ENCODE data around the gene CYP26C1. TPM values are rescaled to one million over a fixed set of nuclear protein-coding genes. Genes with fewer than 3 reads are reported as not detected.

The CYP26C1 gene
- polyA plus RNA-seq, 3 donors = 0.07 to 0.16 (median 0.09) TPM

GRCh38 chr10:93062514-93063143, 2.0 kb downstream of the CYP26C1 start:
- DNase-seq (ENCODE audit: extremely low read depth in 1 of 11, low read depth in 9 of 11, low spot score in 4 of 11) = peak in 1 of 11 donors; percentile 54

- DNase-seq (ENCODE audit: extremely low read depth in 1 of 11, low read depth in 9 of 11, low spot score in 4 of 11) = no peak
Observed at GRCh38 chr10:93063144-93063976, 2.8 kb downstream of the CYP26C1 start.

- DNase-seq (ENCODE audit: extremely low read depth in 1 of 11, low read depth in 9 of 11, low spot score in 4 of 11) = no peak
Observed at GRCh38 chr10:93063977-93064660, 3.5 kb downstream of the CYP26C1 start.

- DNase-seq (ENCODE audit: extremely low read depth in 1 of 11, low read depth in 9 of 11, low spot score in 4 of 11) = no peak
Observed at GRCh38 chr10:93064874-93065660, 4.5 kb downstream of the CYP26C1 start.

- no peak for DNase-seq (ENCODE audit: extremely low read depth in 1 of 11, low read depth in 9 of 11, low spot score in 4 of 11)
Observed at GRCh38 chr10:93065675-93066543, 5.3 kb downstream of the CYP26C1 start.

GRCh38 chr10:93066544-93066913, 5.9 kb downstream of the CYP26C1 start:
- no peak for DNase-seq (ENCODE audit: extremely low read depth in 1 of 11, low read depth in 9 of 11, low spot score in 4 of 11)

GRCh38 chr10:93067443-93068365, 7.1 kb downstream of the CYP26C1 start:
- no peak for DNase-seq (ENCODE audit: extremely low read depth in 1 of 11, low read depth in 9 of 11, low spot score in 4 of 11)

GRCh38 chr10:93068411-93069244, 8.0 kb downstream of the CYP26C1 start:
- DNase-seq (ENCODE audit: extremely low read depth in 1 of 11, low read depth in 9 of 11, low spot score in 4 of 11) = no peak

- DNase-seq (ENCODE audit: extremely low read depth in 1 of 11, low read depth in 9 of 11, low spot score in 4 of 11) = no peak
Observed at GRCh38 chr10:93069245-93069561, 8.6 kb downstream of the CYP26C1 start.

- no peak for DNase-seq (ENCODE audit: extremely low read depth in 1 of 11, low read depth in 9 of 11, low spot score in 4 of 11)
Observed at GRCh38 chr10:93070378-93071176, 10.0 kb downstream of the CYP26C1 start.

- no peak for DNase-seq (ENCODE audit: extremely low read depth in 1 of 11, low read depth in 9 of 11, low spot score in 4 of 11)
Observed at GRCh38 chr10:93071177-93071472, 10.5 kb downstream of the CYP26C1 start.

- DNase-seq (ENCODE audit: extremely low read depth in 1 of 11, low read depth in 9 of 11, low spot score in 4 of 11) = no peak
Observed at GRCh38 chr10:93071674-93072224, 11.2 kb downstream of the CYP26C1 start.

GRCh38 chr10:93072225-93072712, 11.7 kb downstream of the CYP26C1 start:
- DNase-seq (ENCODE audit: extremely low read depth in 1 of 11, low read depth in 9 of 11, low spot score in 4 of 11) = no peak

- no peak for DNase-seq (ENCODE audit: extremely low read depth in 1 of 11, low read depth in 9 of 11, low spot score in 4 of 11)
Observed at GRCh38 chr10:93072713-93073538, 12.3 kb downstream of the CYP26C1 start.

All from renal cortex interstitium (tissue), 11 donors.